Activated CD4-positive, alpha-beta memory T cell treated with anti-CD3 and anti-CD28 coated beads for 36 hours (primary cell): Measurements from ENCODE around the gene AGBL2. TPM values are rescaled to one million over a fixed set of nuclear protein-coding genes. Genes with fewer than 3 reads are reported as not detected.
"Not testable (repeated sequence)": the region's sequence is repeated elsewhere in the genome, so short reads cannot be mapped to it uniquely, and the experiment has no call there.

Experiments
- CTCF ChIA-PET: fragments of 350-600 bp; sonication (Branson Sonifier 250); formaldehyde crosslinking; loops from one replicate; lab custom pipeline; 2021; ENCODE audit warnings: antibody characterized with exemption, inconsistent platforms; lab: Charles Lee
- POLR2A ChIA-PET: fragments of 350-600 bp; sonication (Branson Sonifier 250); formaldehyde crosslinking; loops from one replicate; lab custom pipeline; 2021; ENCODE audit warnings: antibody characterized with exemption; lab: Charles Lee
- DNase-seq: peaks from one replicate; pipeline ENCODE4 v3.0.0-alpha.2; 2020
- H3K27ac Mint-ChIP-seq: one replicate; pipeline ENCODE4 v1.8.0; 2021; ENCODE audit warnings: mixed read lengths
- H3K27me3 Mint-ChIP-seq: one replicate; pipeline ENCODE4 v1.8.0; 2021; ENCODE audit warnings: mixed read lengths
- H3K36me3 Mint-ChIP-seq: one replicate; pipeline ENCODE4 v1.8.0; 2021; ENCODE audit warnings: mixed read lengths
- H3K4me1 Mint-ChIP-seq: one replicate; pipeline ENCODE4 v1.8.0; 2021; ENCODE audit warnings: low read depth, mixed read lengths
- H3K4me3 Mint-ChIP-seq: one replicate; pipeline ENCODE4 v1.8.0; 2021; ENCODE audit warnings: mild to moderate bottlenecking, mixed read lengths
- H3K9me3 Mint-ChIP-seq: one replicate; pipeline ENCODE4 v1.8.0; 2021; ENCODE audit warnings: mixed read lengths
- intact Hi-C: fragments of 100-400 bp; cut with micrococcal nuclease; formaldehyde crosslinking; loops from one replicate; pipeline ENCODE4 v1.15.1; 2023
- total RNA-seq, 2 experiments: library from RNA; stranded (reverse); gene quantifications; one replicate each; pipeline ENCODE4 v1.2.3, GENCODE V29; 2021

Gene AGBL2
- total RNA-seq: 1 to 10 TPM; 4.2 to 5.0 TPM

DNA sequence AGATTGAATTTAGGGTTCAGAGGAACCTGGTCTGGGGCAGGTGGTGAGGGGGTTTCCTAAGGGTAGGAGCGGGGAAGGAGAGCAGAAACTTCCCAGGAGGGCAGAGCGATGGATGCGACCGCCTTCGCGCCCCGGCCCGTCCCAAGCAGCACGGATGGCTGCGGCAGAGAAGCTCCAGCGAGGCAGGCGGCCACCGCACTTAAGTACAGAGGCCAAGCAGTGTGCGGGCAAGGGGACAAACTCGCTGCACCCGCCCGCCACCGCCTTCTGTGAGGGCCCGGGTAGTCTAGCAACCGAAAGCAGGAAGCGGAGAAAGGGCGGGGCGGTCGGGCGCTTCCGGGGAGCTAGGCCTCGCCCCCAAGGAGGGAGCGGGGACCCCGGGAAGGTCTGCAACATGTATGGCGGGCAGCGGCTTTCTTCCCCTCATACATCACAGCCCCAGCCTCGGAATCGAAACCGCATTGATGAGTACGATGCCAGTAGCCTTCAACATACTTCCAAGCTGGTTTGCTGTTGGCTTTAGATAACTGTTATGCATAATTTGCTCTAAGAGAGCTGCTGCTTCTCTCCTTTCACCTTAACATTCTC lies at the start of gene AGBL2:
Gene AGBL2 (minus strand): TSS at position 288 of the 588 bp plus-strand sequence. CDS start 719 bp downstream, outside the sequence.
- H3K4me3 Mint-ChIP-seq: peak within 1 kb of the TSS; percentile 86
- H3K4me1 Mint-ChIP-seq: peaks cover 21% of the 10 kb centered on the region
- DNase-seq: peak; percentile 91
- ChIA-PET CTCF (interaction anchor here (0.7 to 1.6 kb wide), 8 partner anchors 10 to 315 kb away, joined by 3 to 4 read pairs (median 3); no protein-coding TSS in a partner anchor), POLR2A (interaction anchor here (0.8 to 1.9 kb wide), 7 partner anchors 13 to 500 kb away, joined by 3 to 8 read pairs (median 6); partner anchors contain the start of genes DDB2, FNBP4 and PTPMT1)
- peak within 1 kb of the TSS; percentile 95 for H3K27ac Mint-ChIP-seq
- H3K27me3 Mint-ChIP-seq: no peaks in the 10 kb centered on the region
- peaks cover 16% of the 10 kb centered on the region for H3K36me3 Mint-ChIP-seq
- H3K9me3 Mint-ChIP-seq: no peaks in the 10 kb centered on the region
- intact Hi-C loops: loop anchor here (1.0 to 5.0 kb wide), 3 partner anchors 52 to 138 kb away; partner anchors contain the start of genes FNBP4, KBTBD4, MTCH2 and NDUFS3

DNA sequence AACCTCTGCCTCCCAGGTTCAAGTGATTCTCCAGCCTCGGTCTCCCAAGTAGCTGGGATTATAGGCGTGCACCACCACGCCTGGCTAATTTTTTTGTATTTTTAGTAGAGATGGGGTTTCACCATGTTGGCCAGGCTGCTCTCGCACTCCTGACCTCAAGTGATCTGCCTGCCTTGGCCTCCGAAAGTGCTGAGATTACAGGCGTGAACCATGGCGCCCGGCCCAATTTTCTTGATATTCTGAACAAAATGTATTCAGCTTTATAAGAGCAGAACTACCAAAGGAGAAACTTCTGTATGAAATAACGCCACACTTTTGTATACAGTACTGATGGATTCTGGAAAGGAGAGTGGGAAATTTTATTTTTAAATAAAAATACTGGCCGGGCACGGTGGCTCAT lies 44.1 kb upstream of the AGBL2 start:
- POLR2A ChIA-PET, DNase-seq, H3K27me3 Mint-ChIP-seq, H3K9me3 Mint-ChIP-seq, H3K27ac Mint-ChIP-seq, H3K4me1 Mint-ChIP-seq, H3K4me3 Mint-ChIP-seq, intact Hi-C loops, CTCF ChIA-PET: not testable (repeated sequence)
- peaks cover 49% of the 10 kb centered on the region for H3K36me3 Mint-ChIP-seq

- intact Hi-C loops: no loop called here
- Mint-ChIP-seq H3K27me3 (no peaks in the 10 kb centered on the region), H3K27ac (no peak overlapping the region), H3K4me1 (peaks cover 1% of the 10 kb centered on the region), H3K9me3 (no peaks in the 10 kb centered on the region), H3K36me3 (peaks cover 56% of the 10 kb centered on the region), H3K4me3 (no peak overlapping the region)
- CTCF ChIA-PET: no interaction called here
- POLR2A ChIA-PET: no interaction called here
- DNase-seq: no peak
Observed at GRCh38 chr11:47756208-47756607, 41.0 kb upstream of the AGBL2 start.

DNA sequence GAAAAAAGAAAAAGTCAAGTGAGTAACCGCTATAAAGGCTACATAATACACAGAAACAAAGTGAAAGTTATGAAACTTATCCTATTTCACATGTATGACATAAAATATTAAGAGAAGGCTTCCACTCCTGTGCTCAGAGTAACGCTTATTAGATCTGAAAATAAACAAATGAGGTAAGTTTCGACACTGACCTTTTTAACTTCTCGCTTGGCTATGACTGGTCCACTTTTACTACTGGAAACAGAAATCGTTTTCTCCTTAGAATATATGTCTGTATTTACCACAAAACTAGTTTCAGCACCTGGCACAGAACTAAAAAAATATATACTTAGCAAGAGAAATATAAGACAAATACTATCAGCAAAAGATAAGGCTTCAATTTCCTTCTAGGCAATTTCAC lies 35.6 kb upstream of the AGBL2 start:
- H3K36me3 Mint-ChIP-seq: peaks cover 49% of the 10 kb centered on the region
- ChIA-PET CTCF (no interaction called here), POLR2A (no interaction called here)
- no peak overlapping the region for H3K27ac Mint-ChIP-seq
- no peak for DNase-seq
- H3K4me1 Mint-ChIP-seq: no peaks in the 10 kb centered on the region
- H3K9me3 Mint-ChIP-seq: no peaks in the 10 kb centered on the region
- H3K4me3 Mint-ChIP-seq: no peak overlapping the region
- intact Hi-C loops: no loop called here
- H3K27me3 Mint-ChIP-seq: no peaks in the 10 kb centered on the region

- H3K27me3 Mint-ChIP-seq, H3K9me3 Mint-ChIP-seq, intact Hi-C loops, CTCF ChIA-PET, H3K27ac Mint-ChIP-seq, H3K4me1 Mint-ChIP-seq, H3K4me3 Mint-ChIP-seq, DNase-seq, POLR2A ChIA-PET: not testable (repeated sequence)
- H3K36me3 Mint-ChIP-seq: peaks cover 36% of the 10 kb centered on the region
Observed at GRCh38 chr11:47742494-47742893, 27.3 kb upstream of the AGBL2 start.

- DNase-seq, H3K4me1 Mint-ChIP-seq, CTCF ChIA-PET, intact Hi-C loops, H3K27me3 Mint-ChIP-seq, H3K9me3 Mint-ChIP-seq, POLR2A ChIA-PET, H3K4me3 Mint-ChIP-seq, H3K27ac Mint-ChIP-seq: not testable (repeated sequence)
- H3K36me3 Mint-ChIP-seq: peaks cover 37% of the 10 kb centered on the region
Observed at GRCh38 chr11:47737817-47738216, 22.6 kb upstream of the AGBL2 start.

GRCh38 chr11:47732271-47732670 lies 17.1 kb upstream of the AGBL2 start:
- H3K4me1 Mint-ChIP-seq: no peaks in the 10 kb centered on the region
- no peaks in the 10 kb centered on the region for H3K9me3 Mint-ChIP-seq
- H3K4me3 Mint-ChIP-seq: no peak overlapping the region
- DNase-seq: no peak
- no peaks in the 10 kb centered on the region for H3K27me3 Mint-ChIP-seq
- ChIA-PET POLR2A (interaction anchor here (0.7 kb wide), 1 partner anchor 93 kb away, joined by 3 read pairs; no protein-coding TSS in a partner anchor), CTCF (no interaction called here)
- H3K27ac Mint-ChIP-seq: no peak overlapping the region
- intact Hi-C loops: no loop called here
- peaks cover 56% of the 10 kb centered on the region for H3K36me3 Mint-ChIP-seq

- POLR2A ChIA-PET: no interaction called here
- H3K4me3 Mint-ChIP-seq: no peak overlapping the region
- H3K36me3 Mint-ChIP-seq: peaks cover 51% of the 10 kb centered on the region
- CTCF ChIA-PET: no interaction called here
- intact Hi-C loops: no loop called here
- no peaks in the 10 kb centered on the region for H3K4me1 Mint-ChIP-seq
- no peaks in the 10 kb centered on the region for H3K27me3 Mint-ChIP-seq
- H3K27ac Mint-ChIP-seq: no peak overlapping the region
- no peaks in the 10 kb centered on the region for H3K9me3 Mint-ChIP-seq
- no peak for DNase-seq
Observed at GRCh38 chr11:47731475-47731874, 16.3 kb upstream of the AGBL2 start.

- intact Hi-C loops: no loop called here
- H3K9me3 Mint-ChIP-seq: no peaks in the 10 kb centered on the region
- CTCF ChIA-PET: interaction anchor here (0.6 kb wide), 1 partner anchor 265 kb away, joined by 5 read pairs; no protein-coding TSS in a partner anchor
- H3K27me3 Mint-ChIP-seq: no peaks in the 10 kb centered on the region
- H3K4me1 Mint-ChIP-seq: no peaks in the 10 kb centered on the region
- no peak overlapping the region for H3K27ac Mint-ChIP-seq
- H3K4me3 Mint-ChIP-seq: no peak overlapping the region
- no peak for DNase-seq
- peaks cover 48% of the 10 kb centered on the region for H3K36me3 Mint-ChIP-seq
- POLR2A ChIA-PET: interaction anchor here (1.8 kb wide), 1 partner anchor 12 kb away, joined by 7 read pairs; the partner anchor contains the start of gene AGBL2
Observed at GRCh38 chr11:47726878-47727514, 11.8 kb upstream of the AGBL2 start.

- CTCF ChIA-PET: interaction anchor here (0.6 kb wide), 1 partner anchor 10 kb away, joined by 3 read pairs; no protein-coding TSS in a partner anchor
Observed at GRCh38 chr11:47726118-47726442, 10.9 kb upstream of the AGBL2 start.

DNA sequence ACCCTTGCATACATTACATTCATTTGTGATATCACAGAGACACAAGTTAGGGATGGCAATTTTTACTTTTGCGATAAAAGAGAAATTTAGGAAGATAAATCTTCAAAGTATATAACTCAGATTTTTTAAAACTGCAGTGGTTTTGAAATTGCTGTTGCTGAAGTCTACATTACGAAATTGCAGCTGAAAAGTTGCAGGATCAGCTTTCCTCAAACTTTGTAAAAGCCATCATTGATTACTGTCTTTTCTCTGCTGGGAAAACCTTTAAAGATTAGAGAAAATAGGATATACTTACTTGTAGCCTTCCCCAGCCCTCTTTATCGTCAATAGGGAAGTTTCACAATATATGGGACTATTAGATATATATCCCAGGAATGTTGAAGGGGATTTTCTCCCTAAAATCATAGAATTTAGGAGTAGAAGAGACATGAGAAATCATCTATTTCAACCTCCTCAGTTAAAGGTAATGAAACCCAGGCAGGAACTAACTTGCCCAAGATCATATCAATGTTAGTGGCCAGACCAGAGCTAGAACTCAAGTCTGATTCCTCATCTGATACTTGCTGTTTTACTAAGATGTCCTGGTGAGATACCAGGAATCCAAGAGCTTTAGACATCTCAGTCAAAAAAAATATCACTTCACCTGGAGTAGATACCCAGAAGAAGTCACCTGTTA lies 10.4 kb upstream of the AGBL2 start:
- DNase-seq: no peak
- H3K4me3 Mint-ChIP-seq: no peak overlapping the region
- CTCF ChIA-PET: interaction anchor here (0.6 kb wide), 1 partner anchor 9 kb away, joined by 3 read pairs; no protein-coding TSS in a partner anchor
- no peaks in the 10 kb centered on the region for H3K27me3 Mint-ChIP-seq
- intact Hi-C loops: no loop called here
- no peaks in the 10 kb centered on the region for H3K4me1 Mint-ChIP-seq
- no peaks in the 10 kb centered on the region for H3K9me3 Mint-ChIP-seq
- peak overlapping the region; percentile 2 for H3K27ac Mint-ChIP-seq
- H3K36me3 Mint-ChIP-seq: peaks cover 41% of the 10 kb centered on the region
- POLR2A ChIA-PET: no interaction called here

More at GRCh38 chr11:47726118-47726442, 10.9 kb upstream of the AGBL2 start:
- H3K4me1 Mint-ChIP-seq: no peaks in the 10 kb centered on the region
- H3K27ac Mint-ChIP-seq: peak overlapping the region; percentile 2
- no peak for DNase-seq
- peaks cover 41% of the 10 kb centered on the region for H3K36me3 Mint-ChIP-seq
- H3K27me3 Mint-ChIP-seq: no peaks in the 10 kb centered on the region
- POLR2A ChIA-PET: interaction anchor here (0.5 kb wide), 1 partner anchor 22 kb away, joined by 4 read pairs; no protein-coding TSS in a partner anchor
- H3K9me3 Mint-ChIP-seq: no peaks in the 10 kb centered on the region
- intact Hi-C loops: no loop called here
- H3K4me3 Mint-ChIP-seq: no peak overlapping the region
